Activated CD8-positive, alpha-beta T cell treated with anti-CD3 and anti-CD28 coated beads for 36 hours (primary cell): ENCODE results near the gene CKAP4. TPM values are rescaled to one million over a fixed set of nuclear protein-coding genes. Genes with fewer than 3 reads are reported as not detected.
A peak's percentile ranks its signal among the peaks of the same experiment; 100 is the strongest.
"Not testable (repeated sequence)": the region's sequence is repeated elsewhere in the genome, so short reads cannot be mapped to it uniquely, and the experiment has no call there.

Experiments
- ATAC-seq: fragments of 200-7000 bp; cut with Tn5 transposase; one replicate; pipeline ENCODE4 v1.10.0; 2021; ENCODE audit warnings: mild to moderate bottlenecking, moderate library complexity
- CTCF ChIA-PET: fragments of 350-600 bp; sonication (Branson Sonifier 250); formaldehyde crosslinking; loops from one replicate; lab custom pipeline; 2021; ENCODE audit warnings: antibody characterized with exemption; lab: Charles Lee
- POLR2A ChIA-PET: fragments of 350-600 bp; sonication (Branson Sonifier 250); formaldehyde crosslinking; loops from one replicate; lab custom pipeline; 2021; ENCODE audit warnings: antibody characterized with exemption; lab: Charles Lee
- DNase-seq: peaks from one replicate; pipeline ENCODE4 v3.0.0-alpha.2; 2020
- H3K27ac Mint-ChIP-seq: one replicate; pipeline ENCODE4 v1.8.0; 2021; ENCODE audit warnings: mild to moderate bottlenecking, mixed read lengths
- H3K27me3 Mint-ChIP-seq: one replicate; pipeline ENCODE4 v1.8.0; 2021; ENCODE audit warnings: mixed read lengths
- H3K36me3 Mint-ChIP-seq: one replicate; pipeline ENCODE4 v1.8.0; 2021; ENCODE audit warnings: low read depth, mixed read lengths
- H3K4me1 Mint-ChIP-seq: one replicate; pipeline ENCODE4 v1.8.0; 2021; ENCODE audit warnings: low read depth, mixed read lengths
- H3K4me3 Mint-ChIP-seq: one replicate; pipeline ENCODE4 v1.8.0; 2021; ENCODE audit warnings: mild to moderate bottlenecking, moderate library complexity, mixed read lengths
- H3K9me3 Mint-ChIP-seq: one replicate; pipeline ENCODE4 v1.8.0; 2021; ENCODE audit warnings: mixed read lengths
- intact Hi-C: fragments of 100-400 bp; cut with micrococcal nuclease; formaldehyde crosslinking; loops from one replicate; pipeline ENCODE4 v1.10.0; 2022
- total RNA-seq, 2 experiments: library from RNA; stranded (reverse); gene quantifications; one replicate each; pipeline ENCODE4 v1.2.3, GENCODE V29; 2021
- TF ChIP-seq, protein P1 (sequence below): fragments of 200-600 bp; IDR thresholded peaks from one replicate; pipeline ENCODE4 v1.8.0; 2022; ENCODE audit warnings: antibody characterized with exemption, mild to moderate bottlenecking

Gene CKAP4
- total RNA-seq, 2 experiments from 2014 or later: 15.2 to 16.3 TPM

DNA sequence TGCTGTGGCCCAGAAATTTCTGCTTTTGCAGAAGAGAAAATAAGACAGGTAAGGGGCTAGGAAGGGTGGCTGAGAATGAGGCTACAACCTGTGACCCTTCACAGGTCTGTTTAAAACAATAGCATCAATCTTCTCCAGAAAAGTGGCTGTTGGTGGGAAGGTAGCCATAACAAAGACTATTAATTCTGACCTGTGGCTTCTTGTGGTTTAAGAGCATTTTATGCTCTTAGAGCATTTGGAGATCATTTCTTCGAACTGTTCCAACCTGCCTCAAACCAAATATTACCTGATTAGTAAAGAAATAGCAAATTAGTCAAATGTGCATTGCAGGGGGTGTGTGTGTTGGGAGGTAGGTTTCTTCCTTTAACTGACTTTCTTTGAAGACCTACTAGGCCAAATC is 39.5 kb upstream of the CKAP4 start:
- intact Hi-C loops: no loop called here
- Mint-ChIP-seq H3K4me3 (no peak overlapping the region), H3K27ac (peak overlapping the region; percentile 63), H3K4me1 (peaks cover 26% of the 10 kb centered on the region), H3K36me3 (no peaks in the 10 kb centered on the region), H3K9me3 (peaks cover 2% of the 10 kb centered on the region), H3K27me3 (peaks cover 13% of the 10 kb centered on the region)
- ATAC-seq: no peak
- ChIA-PET CTCF (no interaction called here), POLR2A (no interaction called here)
- no peak for DNase-seq
- TF ChIP-seq, protein P1, sequence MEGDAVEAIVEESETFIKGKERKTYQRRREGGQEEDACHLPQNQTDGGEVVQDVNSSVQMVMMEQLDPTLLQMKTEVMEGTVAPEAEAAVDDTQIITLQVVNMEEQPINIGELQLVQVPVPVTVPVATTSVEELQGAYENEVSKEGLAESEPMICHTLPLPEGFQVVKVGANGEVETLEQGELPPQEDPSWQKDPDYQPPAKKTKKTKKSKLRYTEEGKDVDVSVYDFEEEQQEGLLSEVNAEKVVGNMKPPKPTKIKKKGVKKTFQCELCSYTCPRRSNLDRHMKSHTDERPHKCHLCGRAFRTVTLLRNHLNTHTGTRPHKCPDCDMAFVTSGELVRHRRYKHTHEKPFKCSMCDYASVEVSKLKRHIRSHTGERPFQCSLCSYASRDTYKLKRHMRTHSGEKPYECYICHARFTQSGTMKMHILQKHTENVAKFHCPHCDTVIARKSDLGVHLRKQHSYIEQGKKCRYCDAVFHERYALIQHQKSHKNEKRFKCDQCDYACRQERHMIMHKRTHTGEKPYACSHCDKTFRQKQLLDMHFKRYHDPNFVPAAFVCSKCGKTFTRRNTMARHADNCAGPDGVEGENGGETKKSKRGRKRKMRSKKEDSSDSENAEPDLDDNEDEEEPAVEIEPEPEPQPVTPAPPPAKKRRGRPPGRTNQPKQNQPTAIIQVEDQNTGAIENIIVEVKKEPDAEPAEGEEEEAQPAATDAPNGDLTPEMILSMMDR: no peak

DNA sequence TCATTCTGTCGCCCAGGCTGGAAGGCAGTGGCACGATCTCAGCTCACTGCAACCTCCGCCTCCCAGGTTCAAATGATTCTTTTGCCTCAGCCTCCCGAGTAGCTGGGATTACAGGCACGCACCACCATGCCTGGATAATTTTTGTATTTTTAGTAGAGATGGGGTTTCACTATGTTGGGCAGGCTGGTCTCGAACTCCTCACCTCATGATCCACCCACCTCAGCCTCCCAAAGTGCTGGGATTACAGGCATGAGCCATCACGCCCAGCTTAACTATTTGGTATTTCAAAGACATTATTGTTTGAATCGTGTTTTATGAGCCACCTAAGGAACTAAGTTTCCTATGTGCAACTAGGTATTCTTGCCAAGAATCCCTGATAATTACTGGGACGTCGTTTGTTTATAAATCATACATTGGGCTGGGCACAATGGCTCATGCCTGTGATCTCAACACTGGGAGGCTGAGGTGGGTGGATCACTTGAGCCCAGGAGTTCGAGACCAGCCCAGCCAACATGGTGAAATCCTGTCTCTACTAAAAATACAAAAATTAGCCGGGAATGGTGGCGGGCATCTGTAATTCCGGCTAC is 38.8 kb upstream of the CKAP4 start:
- H3K27ac Mint-ChIP-seq, CTCF ChIA-PET, H3K36me3 Mint-ChIP-seq: not testable (repeated sequence)

DNA sequence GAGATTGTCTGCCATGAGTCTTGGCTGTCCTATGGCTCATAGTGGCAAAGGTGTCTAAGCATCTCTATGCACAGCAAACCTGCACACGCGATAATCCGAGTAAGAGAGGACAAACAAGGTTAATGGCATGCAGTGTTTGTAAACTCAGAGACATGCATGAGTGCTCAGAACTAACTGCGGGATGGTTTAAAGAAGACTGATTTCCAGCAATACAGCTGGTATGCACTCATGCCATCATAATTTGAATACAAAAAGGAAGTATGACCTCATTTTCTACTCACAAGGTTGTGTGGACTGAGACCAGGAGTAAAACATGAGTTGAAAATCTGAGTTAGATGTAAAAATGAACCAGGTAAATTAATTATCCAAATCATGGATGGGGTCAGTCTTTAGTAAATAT is 38.2 kb upstream of the CKAP4 start:
- intact Hi-C loops: no loop called here
- ATAC-seq (no peak), DNase-seq (no peak)
- ChIA-PET POLR2A (no interaction called here), CTCF (interaction anchor here (4.4 kb wide), 1 partner anchor 59 kb away, joined by 82 read pairs; no protein-coding TSS in a partner anchor)
- TF ChIP-seq, protein P1: no peak
- Mint-ChIP-seq H3K9me3 (peaks cover 8% of the 10 kb centered on the region), H3K4me1 (peaks cover 26% of the 10 kb centered on the region), H3K27me3 (peaks cover 13% of the 10 kb centered on the region), H3K36me3 (peaks cover 2% of the 10 kb centered on the region), H3K4me3 (no peak overlapping the region), H3K27ac (no peak overlapping the region)

More for the DNA sequence above, 38.8 kb upstream of the CKAP4 start:
- DNase-seq, intact Hi-C loops, H3K9me3 Mint-ChIP-seq, H3K4me3 Mint-ChIP-seq, ATAC-seq, POLR2A ChIA-PET: not testable (repeated sequence)
- Mint-ChIP-seq H3K27me3 (peaks cover 13% of the 10 kb centered on the region), H3K4me1 (peaks cover 26% of the 10 kb centered on the region)

DNA sequence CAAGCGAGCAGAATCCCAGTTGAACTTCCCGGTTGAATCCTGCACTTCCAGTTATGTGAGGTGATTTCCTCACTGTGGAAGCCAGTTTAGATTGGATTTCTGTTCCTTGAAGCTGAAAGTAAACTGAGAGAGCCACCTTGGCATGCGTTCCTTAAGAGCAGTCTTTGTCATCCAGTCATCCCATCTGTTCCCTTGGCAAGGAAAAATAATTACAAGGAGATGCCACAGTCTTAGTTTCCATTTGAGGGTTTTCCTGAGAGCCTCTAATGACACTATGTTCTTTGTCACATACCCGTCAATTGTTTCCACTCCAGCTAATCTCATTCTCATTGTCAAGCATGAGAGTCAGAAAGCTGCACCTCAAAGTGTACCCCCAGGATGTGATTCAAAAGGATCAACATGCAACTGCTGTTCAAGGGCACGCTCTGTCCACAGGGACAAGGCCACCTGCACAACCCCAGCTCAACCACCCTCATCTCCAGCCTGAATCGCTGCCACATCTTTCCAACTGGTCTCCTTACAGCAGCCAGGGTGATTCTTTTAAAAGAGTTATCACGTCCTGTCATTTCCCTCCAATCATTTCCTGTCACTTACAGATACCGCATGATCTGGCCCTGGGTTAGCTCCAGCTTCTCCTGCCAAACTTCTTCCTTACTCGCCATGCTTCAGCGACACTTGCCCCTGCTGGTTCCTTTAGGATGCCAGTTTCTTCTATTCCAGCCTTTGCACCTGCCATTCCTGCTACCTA is 36.7 kb upstream of the CKAP4 start:
- DNase-seq: no peak
- CTCF ChIA-PET: interaction anchor here (1.0 to 4.4 kb wide), 5 partner anchors 8 to 73 kb away, joined by 4 to 82 read pairs (median 6); partner anchors contain the start of gene POLR3B
- intact Hi-C loops: no loop called here
- Mint-ChIP-seq H3K9me3 (peaks cover 8% of the 10 kb centered on the region), H3K27ac (peak overlapping the region; percentile 4), H3K4me1 (peaks cover 26% of the 10 kb centered on the region), H3K36me3 (peaks cover 2% of the 10 kb centered on the region), H3K4me3 (no peak overlapping the region), H3K27me3 (peaks cover 13% of the 10 kb centered on the region)
- peak; percentile 38 for ATAC-seq
- POLR2A ChIA-PET: interaction anchor here (0.7 kb wide), 1 partner anchor 17 kb away, joined by 3 read pairs; no protein-coding TSS in a partner anchor
- TF ChIP-seq, protein P1: no peak

DNA sequence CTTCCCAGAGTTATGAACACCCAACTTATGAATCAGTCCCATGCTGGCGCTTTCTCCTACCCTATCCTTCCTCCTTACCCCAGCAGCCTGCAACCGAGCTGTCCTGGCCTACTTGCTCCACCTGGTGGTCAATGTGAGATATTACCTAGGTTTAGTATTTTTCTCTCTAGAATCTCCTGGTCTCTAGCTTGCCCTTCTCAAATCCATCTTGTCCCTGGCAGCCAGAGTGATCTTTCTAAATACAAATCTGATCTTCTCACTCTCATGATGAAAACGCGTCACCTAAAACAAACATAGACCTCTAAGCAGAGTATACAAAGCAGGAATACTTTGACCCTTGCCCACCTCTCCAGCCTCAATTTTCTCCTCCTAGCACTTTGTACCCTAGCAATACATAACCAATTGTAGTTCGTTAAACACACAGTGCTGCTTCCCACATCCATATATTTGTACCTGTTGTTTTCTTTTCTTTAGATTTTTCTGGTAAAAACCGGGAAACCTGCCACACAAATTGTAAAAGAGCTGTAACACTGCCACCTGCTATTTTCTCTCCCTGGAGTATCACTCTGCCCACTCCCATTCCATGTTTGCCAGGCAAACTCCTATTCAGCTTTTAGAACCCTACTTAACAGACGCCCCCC is 34.8 kb upstream of the CKAP4 start:
- Mint-ChIP-seq H3K27ac (no peak overlapping the region), H3K4me1 (peaks cover 14% of the 10 kb centered on the region), H3K4me3 (no peak overlapping the region), H3K27me3 (peaks cover 13% of the 10 kb centered on the region), H3K9me3 (peaks cover 8% of the 10 kb centered on the region), H3K36me3 (peaks cover 2% of the 10 kb centered on the region)
- peak; percentile 88 for ATAC-seq
- ChIA-PET POLR2A (interaction anchor here (0.8 to 1.1 kb wide), 2 partner anchors 11 to 19 kb away, joined by 3 read pairs; no protein-coding TSS in a partner anchor), CTCF (interaction anchor here (0.6 to 4.4 kb wide), 23 partner anchors 8 to 862 kb away, joined by 3 to 82 read pairs (median 4); no protein-coding TSS in a partner anchor)
- TF ChIP-seq, protein P1: peak; percentile 91
- intact Hi-C loops: loop anchor here (2.0 kb wide), 1 partner anchor 56 kb away; no protein-coding TSS in a partner anchor
- DNase-seq: peak; percentile 58
